Measurements from ENCODE around the gene ARTN. TPM values are rescaled to one million over a fixed set of nuclear protein-coding genes. Genes with fewer than 3 reads are reported as not detected.

ARTN gene, protein sequence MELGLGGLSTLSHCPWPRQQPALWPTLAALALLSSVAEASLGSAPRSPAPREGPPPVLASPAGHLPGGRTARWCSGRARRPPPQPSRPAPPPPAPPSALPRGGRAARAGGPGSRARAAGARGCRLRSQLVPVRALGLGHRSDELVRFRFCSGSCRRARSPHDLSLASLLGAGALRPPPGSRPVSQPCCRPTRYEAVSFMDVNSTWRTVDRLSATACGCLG
- total RNA-seq, result 0.14 and 0.18 TPM in 2 replicates

GRCh38 chr1:43933386-43934100, at the start of gene ARTN:
Gene ARTN (plus strand): TSS chr1:43933801. CDS start chr1:43935657, 1,856 bp downstream.

DNA sequence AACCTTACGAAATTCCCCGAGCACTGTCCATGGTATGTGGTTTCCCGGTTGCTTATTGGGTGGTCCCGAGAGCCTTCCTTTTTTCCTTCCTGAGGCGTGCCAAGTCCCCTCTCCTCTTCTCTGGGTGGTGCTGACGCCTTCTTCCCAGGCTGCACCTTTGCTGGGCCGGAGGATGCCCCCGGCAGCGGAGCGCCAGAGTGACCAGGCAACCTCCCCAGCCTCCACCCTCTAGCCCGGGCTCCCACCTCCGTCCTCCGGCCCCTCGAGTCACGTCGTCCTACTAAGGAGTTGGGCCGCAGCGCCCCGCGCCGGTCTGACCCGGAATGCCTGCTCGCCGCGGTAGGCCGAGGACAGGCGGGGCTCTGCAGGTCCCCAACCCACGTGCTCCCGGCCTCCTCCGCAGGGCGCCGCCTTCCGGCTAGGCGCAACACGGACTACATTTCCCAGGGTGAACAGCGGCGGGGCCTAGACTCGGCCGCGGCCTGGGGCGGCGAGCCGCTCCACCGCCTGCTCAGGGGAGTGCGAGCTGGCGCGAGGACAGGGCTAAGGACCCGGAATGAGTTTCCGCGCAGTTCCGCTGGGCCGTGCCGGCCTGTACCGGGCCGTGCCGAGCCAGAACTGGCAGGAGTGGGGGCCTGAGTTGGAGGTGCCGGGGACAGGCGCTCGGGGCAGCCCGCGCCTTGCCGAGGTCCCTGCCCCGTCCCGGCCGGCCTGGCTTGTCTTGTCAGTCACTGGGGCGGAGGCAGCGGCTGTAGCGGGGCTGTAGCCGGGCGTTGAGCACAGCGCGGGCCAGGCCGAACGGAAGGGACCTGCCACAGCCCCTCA, 12.8 kb downstream of the ARTN start, which contains the start of gene IPO13:
Gene IPO13 (plus strand): TSS at position 715 of the 825 bp plus-strand sequence. CDS start 651 bp downstream, outside the sequence.

DNA sequence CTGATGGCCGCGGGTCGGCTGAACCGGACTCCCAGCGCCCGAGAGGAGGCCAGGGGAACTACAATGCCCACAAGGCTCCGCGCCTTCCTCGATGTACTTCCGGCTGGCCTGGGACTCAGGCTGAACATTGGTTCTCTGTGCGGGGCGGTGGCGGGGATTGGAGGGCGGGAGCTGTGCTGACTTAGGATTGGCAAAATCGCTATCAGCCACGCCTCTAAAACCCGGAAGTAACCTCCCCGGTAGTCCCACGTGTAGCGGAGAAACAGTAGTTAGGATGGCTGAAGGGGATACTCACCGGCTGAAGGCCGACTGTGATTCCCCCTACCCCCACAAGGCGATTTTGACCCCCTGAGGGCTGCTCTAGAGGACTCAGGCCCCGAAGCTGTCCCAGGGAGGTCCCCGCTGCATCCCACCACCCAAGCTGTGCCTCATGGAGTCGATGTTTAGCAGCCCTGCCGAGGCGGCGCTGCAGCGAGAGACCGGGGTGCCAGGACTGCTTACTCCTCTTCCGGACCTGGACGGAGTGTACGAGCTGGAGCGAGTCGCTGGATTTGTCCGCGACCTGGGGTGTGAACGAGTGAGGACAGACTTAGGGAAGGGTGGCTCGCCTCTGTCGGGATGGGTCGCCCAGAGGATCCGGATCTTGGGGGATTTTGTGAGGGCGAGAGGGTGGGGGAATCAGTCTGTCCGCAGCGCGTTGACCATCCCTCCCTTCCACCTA, 36.3 kb downstream of the ARTN start, which contains the start of gene DPH2:
Gene DPH2 (plus strand): TSS at position 265 of the 721 bp plus-strand sequence. CDS start 166 bp downstream, at position 431.

GRCh38 chr1:43974443-43975248, 41.0 kb downstream of the ARTN start, which contains the start of gene ATP6V0B:
Gene ATP6V0B (plus strand): TSS chr1:43974960. CDS start chr1:43975041, 81 bp downstream.

DNA sequence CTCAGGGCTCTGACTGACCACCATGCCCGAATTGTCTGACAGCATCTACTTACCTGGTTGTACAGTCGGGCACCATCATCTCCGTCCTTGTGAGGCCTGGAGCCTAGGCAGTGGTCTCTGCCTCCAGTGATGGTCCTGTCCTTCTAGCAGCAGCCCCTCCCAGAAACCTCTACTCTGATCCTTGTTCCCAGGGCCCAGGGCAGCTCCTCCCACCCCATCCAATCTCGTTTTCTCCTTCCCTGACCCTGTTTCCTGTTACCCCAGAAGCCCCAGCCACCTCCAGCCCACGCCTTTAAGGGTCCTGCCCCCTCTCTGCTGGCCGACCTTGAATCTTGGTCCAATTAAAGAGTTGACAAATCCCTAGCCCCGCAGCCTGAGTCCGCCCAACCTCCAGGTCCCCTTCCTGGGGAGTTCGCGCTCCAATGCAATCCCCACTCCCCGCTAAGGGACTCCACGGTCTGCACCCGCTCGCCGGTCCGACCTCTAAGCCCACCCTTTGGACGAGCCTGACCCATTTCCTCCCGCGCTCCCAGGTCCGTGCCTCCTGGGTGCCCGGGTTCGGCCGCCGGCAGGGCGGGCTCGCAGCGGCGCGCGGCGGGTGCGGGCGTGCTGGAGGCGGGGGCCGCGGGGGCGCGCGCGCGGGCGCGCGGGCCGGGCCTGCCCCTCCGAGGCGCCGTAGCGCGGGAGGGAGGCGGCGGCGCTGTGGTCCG, 45.1 kb downstream of the ARTN start, which contains the start of gene B4GALT2:
Gene B4GALT2 (plus strand): TSS at position 660 of the 710 bp plus-strand sequence. CDS start 1,951 bp downstream, outside the sequence.

Other genes with a start within 250 kb of the ARTN start
- 16.1 and 25.0 TPM in 2 replicates for gene ST3GAL3, start 226.3 kb upstream of the ARTN start, total RNA-seq
- 13.4 and 17.5 TPM in 2 replicates for gene IPO13, start 13.1 kb downstream of the ARTN start, total RNA-seq
- 10.0 and 12.0 TPM in 2 replicates for gene DPH2, start 36.2 kb downstream of the ARTN start, total RNA-seq
- 103 and 140 TPM in 2 replicates for gene ATP6V0B, start 41.2 kb downstream of the ARTN start, total RNA-seq
- gene B4GALT2, start 45.4 kb downstream of the ARTN start, total RNA-seq, result 63.1 and 89.3 TPM in 2 replicates
- gene CCDC24, start 57.8 kb downstream of the ARTN start, total RNA-seq, result 2.8 and 4.1 TPM in 2 replicates
- 5.2 and 11.4 TPM in 2 replicates for gene SLC6A9, start 97.7 kb downstream of the ARTN start, total RNA-seq
- under 0.01 and 0.09 TPM in 2 replicates for gene KLF17, start 185.0 kb downstream of the ARTN start, total RNA-seq
- not detected in 2 replicates for gene KLF18, start 207.8 kb downstream of the ARTN start, total RNA-seq